Progenitor cell of endocrine pancreas (in vitro differentiated cells): ENCODE results near the gene ZNF780B. TPM values are rescaled to one million over a fixed set of nuclear protein-coding genes. Genes with fewer than 3 reads are reported as not detected.

Experiments used
- DNase-seq: peaks from one replicate; pipeline ENCODE4 v3.0.0; 2021; ENCODE audit warnings: low spot score; ENCODE audit not compliant: unreplicated experiment
- H3K27ac Mint-ChIP-seq: 2 replicates; pipeline ENCODE4 v1.8.0; 2021; ENCODE audit warnings: mild to moderate bottlenecking, moderate library complexity, mixed read lengths
- H3K27me3 Mint-ChIP-seq: 2 replicates; pipeline ENCODE4 v1.8.0; 2021; ENCODE audit warnings: mixed read lengths
- H3K36me3 Mint-ChIP-seq: 2 replicates; pipeline ENCODE4 v1.8.0; 2022; ENCODE audit warnings: mixed read lengths; ENCODE audit not compliant: insufficient read depth
- H3K4me1 Mint-ChIP-seq: 2 replicates; pipeline ENCODE4 v1.8.0; 2021; ENCODE audit warnings: low read depth, mixed read lengths
- H3K4me3 Mint-ChIP-seq: 2 replicates; pipeline ENCODE4 v1.8.0; 2021; ENCODE audit warnings: low read depth, mild to moderate bottlenecking, moderate library complexity, mixed read lengths
- H3K9me3 Mint-ChIP-seq: 2 replicates; pipeline ENCODE4 v1.8.0; 2021; ENCODE audit warnings: low read depth, mixed read lengths
- CTCF ChIP-seq: fragments of 200-600 bp; sonication (generic); IDR thresholded peaks from one replicate; pipeline ENCODE4 v1.5.0; 2021; ENCODE audit warnings: antibody characterized with exemption, mild to moderate bottlenecking; ENCODE audit not compliant: unreplicated experiment
- total RNA-seq: library from RNA; stranded (reverse); gene quantifications from 2 replicates; pipeline ENCODE4 v1.2.1, GENCODE V29; 2021

ZNF780B gene
- total RNA-seq, 1 donor from 2014 or later: 45.9 TPM

GRCh38 chr19:39982883-39983282 lies 73.1 kb downstream of the ZNF780B start:
- Mint-ChIP-seq H3K27ac (no peak overlapping the region), H3K4me3 (no peak overlapping the region), H3K36me3 (peaks cover 53% of the 10 kb centered on the region), H3K9me3 (peaks cover 33% of the 10 kb centered on the region), H3K27me3 (no peaks in the 10 kb centered on the region), H3K4me1 (no peaks in the 10 kb centered on the region)
- DNase-seq: no peak
- no peak for TF ChIP-seq CTCF

Other genes starting within 250 kb of the ZNF780B start
- 80.7 and 90.7 TPM in 2 replicates for gene DYRK1B, start 222.1 kb downstream of the ZNF780B start, total RNA-seq
- 250 and 271 TPM in 2 replicates for gene FBL, start 209.9 kb downstream of the ZNF780B start, total RNA-seq
- 0.80 and 1.2 TPM in 2 replicates for gene FCGBP, start 121.6 kb downstream of the ZNF780B start, total RNA-seq
- 95.9 and 100 TPM in 2 replicates for gene PSMC4, start 85.1 kb downstream of the ZNF780B start, total RNA-seq
- 5.1 and 5.9 TPM in 2 replicates for gene ZNF546, start 59.2 kb downstream of the ZNF780B start, total RNA-seq
- gene ZNF780A, start 34.7 kb upstream of the ZNF780B start, total RNA-seq: 25.5 and 27.4 TPM in 2 replicates
- 35.3 and 37.2 TPM in 2 replicates for gene MAP3K10, start 135.2 kb upstream of the ZNF780B start, total RNA-seq
- gene TTC9B, start 162.2 kb upstream of the ZNF780B start, total RNA-seq: not detected in 2 replicates
- 0.50 and 0.78 TPM in 2 replicates for gene CCNP, start 170.5 kb upstream of the ZNF780B start, total RNA-seq
- gene AKT2, start 229.1 kb upstream of the ZNF780B start, total RNA-seq: 200 TPM in 2 replicates